GM19351 (cell line): Measurements from ENCODE around the gene TAF9B.
"Not testable (repeated sequence)": the region's sequence is repeated elsewhere in the genome, so short reads cannot be mapped to it uniquely, and the experiment has no call there.

Experiments
- ATAC-seq: cut with Tn5 transposase; IDR thresholded peaks from one replicate; pipeline ENCODE4 v1.9.1; 2021; ENCODE audit warnings: mild to moderate bottlenecking, moderate library complexity; ENCODE audit not compliant: unreplicated experiment

TAF9B gene

GRCh38 chrX:78139160-78140123 is at the start of gene TAF9B:
TAF9B (minus strand) TSS chrX:78139650; CDS start chrX:78139611, 39 bp downstream.
- peak; percentile 91 for ATAC-seq

- ATAC-seq: no peak
These were observed 43.4 kb upstream of the TAF9B start for GRCh38 chrX:78182881-78183280.

GRCh38 chrX:78181307-78181706 is 41.9 kb upstream of the TAF9B start:
- ATAC-seq: no peak

- no peak for ATAC-seq
These were observed 28.6 kb upstream of the TAF9B start for GRCh38 chrX:78168065-78168464.

- ATAC-seq: no peak
These were observed 26.0 kb upstream of the TAF9B start for GRCh38 chrX:78165425-78165824.

GRCh38 chrX:78163175-78163574 is 23.7 kb upstream of the TAF9B start:
- not testable (repeated sequence) for ATAC-seq

GRCh38 chrX:78160711-78161110 is 21.3 kb upstream of the TAF9B start:
- ATAC-seq: not testable (repeated sequence)

GRCh38 chrX:78157846-78158245 is 18.4 kb upstream of the TAF9B start:
- ATAC-seq: not testable (repeated sequence)

- ATAC-seq: not testable (repeated sequence)
These were observed 17.9 kb upstream of the TAF9B start for GRCh38 chrX:78157373-78157772.

- not testable (repeated sequence) for ATAC-seq
These were observed 7.6 kb upstream of the TAF9B start for GRCh38 chrX:78147002-78147540.

- ATAC-seq: no peak
These were observed 756 bp upstream of the TAF9B start for GRCh38 chrX:78140206-78140605.

- no peak for ATAC-seq
These were observed 6.1 kb downstream of the TAF9B start for GRCh38 chrX:78133238-78133960.

- no peak for ATAC-seq
These were observed 8.3 kb downstream of the TAF9B start for GRCh38 chrX:78131117-78131516.

- no peak for ATAC-seq
These were observed 9.1 kb downstream of the TAF9B start for GRCh38 chrX:78130396-78130795.

- no peak for ATAC-seq
These were observed 9.7 kb downstream of the TAF9B start for GRCh38 chrX:78129714-78130113.

GRCh38 chrX:78125781-78126180 is 13.7 kb downstream of the TAF9B start:
- not testable (repeated sequence) for ATAC-seq

GRCh38 chrX:78125148-78125547 is 14.3 kb downstream of the TAF9B start:
- ATAC-seq: no peak

GRCh38 chrX:78124307-78124706 is 15.1 kb downstream of the TAF9B start:
- no peak for ATAC-seq

- ATAC-seq: no peak
These were observed 16.3 kb downstream of the TAF9B start for GRCh38 chrX:78123190-78123589.

- ATAC-seq: no peak
These were observed 19.8 kb downstream of the TAF9B start for GRCh38 chrX:78119521-78120227.

- ATAC-seq: no peak
These were observed 20.8 kb downstream of the TAF9B start for GRCh38 chrX:78118628-78119027.
